ENCODE measurements around the gene TCF12.
A peak's percentile ranks its signal among the peaks of the same experiment; 100 is the strongest.

TCF12 gene

GRCh38 chr15:57048930-57049549 is 130.6 kb downstream of the TCF12 start:
- DNase-seq (ENCODE audit: low read depth) = no peak

DNA sequence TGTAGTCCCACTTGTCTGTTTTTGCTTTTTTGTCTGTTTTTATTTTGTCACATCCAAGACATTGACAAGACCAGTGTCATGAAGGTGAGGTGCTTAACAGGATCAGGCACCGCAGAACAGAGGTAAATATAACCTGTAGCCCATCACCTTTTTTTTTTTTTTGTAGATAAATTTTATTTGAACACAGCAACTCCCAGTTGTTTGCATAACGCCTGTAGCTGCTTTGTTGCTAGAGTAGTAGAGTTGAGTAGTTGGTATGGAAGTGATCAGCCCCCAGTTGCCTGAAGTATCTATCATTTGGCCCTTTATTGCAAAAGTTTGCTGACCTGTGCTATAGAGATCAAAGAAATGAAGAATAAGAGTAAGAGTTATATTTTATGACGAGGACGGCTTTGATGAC is 135.0 kb downstream of the TCF12 start:
- DNase-seq (ENCODE audit: low read depth) = no peak

GRCh38 chr15:57054204-57054750 is 135.8 kb downstream of the TCF12 start:
- DNase-seq (ENCODE audit: low read depth) = no peak

DNA sequence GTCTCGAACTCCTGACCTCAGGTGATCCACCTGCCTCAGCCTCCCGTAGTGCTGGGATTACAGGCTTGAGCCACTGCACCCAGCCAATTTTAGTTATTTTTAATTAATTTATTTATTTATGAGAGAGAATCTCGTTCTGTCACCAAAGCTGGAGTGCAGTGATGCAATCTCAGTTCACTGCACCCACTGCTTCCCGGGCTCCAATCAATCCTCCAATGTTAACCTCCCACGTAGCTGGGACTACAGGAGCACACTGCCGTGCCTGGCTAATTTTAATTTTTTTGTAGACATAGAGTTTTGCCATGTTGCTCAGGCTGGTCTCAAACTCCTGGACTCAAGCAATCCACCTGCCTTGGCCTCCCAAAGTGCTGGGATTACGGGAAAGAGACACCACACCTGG is 137.9 kb downstream of the TCF12 start:
- DNase-seq (ENCODE audit: low read depth) = no peak

GRCh38 chr15:57057134-57057930 is 138.9 kb downstream of the TCF12 start:
- DNase-seq (ENCODE audit: low read depth) = no peak

GRCh38 chr15:57059026-57059660 is 140.7 kb downstream of the TCF12 start:
- DNase-seq (ENCODE audit: low read depth) = no peak

- peak; percentile 34 for DNase-seq (ENCODE audit: low read depth)
These were observed 142.4 kb downstream of the TCF12 start for GRCh38 chr15:57060799-57061198.

- DNase-seq (ENCODE audit: low read depth) = no peak
These were observed 142.8 kb downstream of the TCF12 start for GRCh38 chr15:57061281-57061680.

GRCh38 chr15:57061696-57062095 is 143.3 kb downstream of the TCF12 start:
- DNase-seq (ENCODE audit: low read depth) = no peak

DNA sequence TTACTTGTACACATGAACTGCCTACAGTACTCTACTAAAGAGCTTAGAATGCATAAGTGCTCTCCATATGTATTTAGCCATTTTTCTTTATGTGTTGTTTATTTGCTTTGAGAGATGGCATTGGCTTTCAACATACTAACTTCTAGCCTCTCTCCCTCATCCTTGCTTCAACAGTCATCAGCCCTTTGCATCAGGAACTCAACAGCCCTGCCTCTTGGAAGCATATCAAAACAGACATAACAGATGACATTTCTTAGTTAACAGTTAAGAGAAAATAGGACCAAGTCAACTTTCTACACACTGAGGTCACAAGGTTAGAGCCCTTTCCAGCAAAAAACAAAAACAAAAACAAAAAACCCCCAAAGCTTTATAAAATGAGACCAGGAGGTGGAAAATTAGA is 145.6 kb downstream of the TCF12 start:
- DNase-seq (ENCODE audit: low read depth) = no peak

GRCh38 chr15:57069423-57069822 is 151.0 kb downstream of the TCF12 start:
- DNase-seq (ENCODE audit: low read depth) = no peak

- DNase-seq (ENCODE audit: low read depth) = no peak
These were observed 152.2 kb downstream of the TCF12 start for GRCh38 chr15:57070674-57071073.

DNA sequence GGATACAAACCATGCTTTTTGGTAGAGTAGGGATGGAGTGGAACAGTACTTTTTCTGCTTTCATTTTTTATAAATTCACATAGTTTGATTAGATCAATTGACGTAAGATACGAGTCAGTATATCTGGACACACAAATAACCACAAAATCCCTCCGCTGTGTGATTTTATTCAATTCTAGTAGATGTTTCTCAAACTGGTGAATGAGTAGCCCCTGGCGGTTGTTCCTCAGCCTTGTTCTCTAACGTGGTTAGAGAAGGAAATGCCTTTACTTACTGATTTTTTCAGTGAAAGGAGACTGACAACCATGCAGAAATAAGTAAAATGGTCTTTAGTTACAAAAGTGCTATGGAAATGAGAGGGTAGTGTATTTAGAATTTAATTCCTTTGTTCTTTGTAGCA is 161.0 kb downstream of the TCF12 start:
- peak; percentile 33 for DNase-seq (ENCODE audit: low read depth)

DNA sequence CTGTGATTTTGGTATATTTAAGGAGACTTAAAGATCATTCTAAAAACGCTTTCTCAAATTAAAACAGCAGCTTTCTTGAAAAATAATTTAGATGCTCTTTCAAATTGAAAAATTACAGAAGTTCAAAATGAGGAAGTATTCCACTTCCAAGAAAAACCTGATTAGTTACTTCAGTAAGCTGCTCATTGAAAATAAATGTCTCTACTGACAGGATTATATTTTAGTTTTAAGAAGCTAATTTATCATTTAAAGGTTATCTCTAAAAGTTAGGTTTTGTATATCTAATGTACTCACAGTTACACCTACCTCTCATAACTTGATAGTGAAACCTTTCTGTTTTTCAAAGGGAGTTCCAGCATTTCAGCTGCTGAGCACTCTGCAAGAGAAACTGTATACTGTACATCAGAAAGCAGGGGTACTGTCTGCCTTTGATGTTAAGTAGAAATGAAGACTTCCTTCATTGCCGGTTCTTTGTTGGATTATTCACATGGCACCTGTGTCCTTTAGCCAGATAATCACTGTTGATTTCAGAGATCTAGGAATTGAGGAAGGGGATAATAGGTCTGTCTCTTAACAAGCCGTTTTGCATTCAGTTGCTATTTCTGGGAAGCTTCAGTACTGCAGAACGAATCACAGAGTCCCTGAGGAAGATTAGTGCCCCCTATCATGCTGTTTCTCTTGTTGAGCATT is 161.6 kb downstream of the TCF12 start:
- DNase-seq (ENCODE audit: low read depth) = no peak

DNA sequence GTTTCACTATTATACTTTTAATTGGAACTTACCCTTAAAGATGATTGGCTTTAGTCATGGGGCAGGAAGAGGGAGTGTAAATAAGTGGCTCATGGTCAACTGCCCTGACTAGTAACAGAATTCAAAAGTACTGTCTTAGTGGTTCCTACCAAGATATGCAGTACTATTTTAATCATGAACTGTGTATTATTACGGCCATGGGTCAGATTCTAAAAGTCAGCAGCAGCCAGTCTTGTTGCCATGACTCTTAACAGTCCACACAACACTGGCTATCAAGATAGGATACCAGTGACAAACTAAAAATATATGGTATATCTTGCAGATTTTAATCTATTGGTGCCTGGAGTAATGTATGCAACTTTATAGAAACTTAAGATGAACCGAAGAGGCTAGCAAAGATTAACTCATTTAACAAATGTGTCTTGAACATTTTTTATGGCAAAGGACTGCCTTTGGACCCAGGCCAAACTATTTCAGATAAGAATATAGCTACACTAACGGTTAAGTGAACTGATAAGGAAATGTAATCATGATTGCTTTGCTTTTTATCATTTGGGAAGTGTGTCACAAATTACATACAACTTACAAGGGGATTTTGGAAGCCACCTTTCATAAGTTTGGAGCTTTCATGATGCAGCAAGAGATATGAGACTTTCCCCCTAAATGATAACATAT is 163.7 kb downstream of the TCF12 start:
- peak; percentile 67 for DNase-seq (ENCODE audit: low read depth)

- DNase-seq (ENCODE audit: low read depth) = no peak
These were observed 165.7 kb downstream of the TCF12 start for GRCh38 chr15:57084192-57084591.

DNA sequence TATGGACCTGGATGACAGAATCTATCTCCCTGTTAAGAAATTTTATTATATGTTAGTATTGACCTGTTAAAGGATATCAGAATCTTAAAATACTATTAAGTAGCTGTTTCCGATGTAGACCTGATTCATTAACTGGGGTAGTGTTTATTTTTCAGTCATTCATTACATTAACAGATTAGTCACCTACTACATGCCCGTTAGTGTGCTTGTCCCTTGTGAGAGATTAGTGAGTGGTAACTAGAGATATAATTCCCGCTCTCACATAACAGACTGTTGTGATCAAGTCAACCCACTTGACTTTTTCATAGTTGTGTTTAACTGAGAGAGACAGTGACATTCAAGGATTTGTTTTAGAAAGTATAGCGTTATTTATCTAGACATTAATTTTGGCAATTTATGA is 166.8 kb downstream of the TCF12 start:
- DNase-seq (ENCODE audit: low read depth) = no peak

DNA sequence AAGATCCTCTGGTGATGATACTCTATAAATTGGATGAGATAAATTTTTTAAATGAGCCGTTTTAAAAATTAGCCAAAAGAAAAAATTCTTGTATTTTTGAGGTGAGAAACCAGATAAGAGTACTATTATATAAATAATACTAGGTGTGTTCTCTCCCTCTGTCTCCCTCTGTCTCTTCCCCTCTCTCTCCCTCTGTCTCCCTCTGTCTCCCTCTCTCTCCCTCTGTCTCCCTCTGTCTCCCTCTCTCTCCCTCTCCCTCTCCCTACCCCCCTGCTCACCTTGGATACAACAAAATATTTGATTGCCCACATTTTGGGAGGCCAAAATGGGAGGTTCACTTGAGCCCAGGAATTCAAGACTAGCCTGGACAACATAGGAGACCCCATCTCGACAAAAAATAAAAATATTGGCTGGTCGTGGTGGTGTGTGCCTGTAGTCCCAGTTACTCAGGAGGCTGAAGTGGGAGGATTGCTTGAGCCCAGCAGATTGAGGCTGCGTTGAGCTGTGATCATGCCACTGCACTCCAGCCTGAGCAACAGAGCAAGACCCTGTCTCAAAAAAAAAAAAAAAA is 168.5 kb downstream of the TCF12 start:
- no peak for DNase-seq (ENCODE audit: low read depth)

GRCh38 chr15:57089815-57090495 is 171.5 kb downstream of the TCF12 start:
- no peak for DNase-seq (ENCODE audit: low read depth)

DNA sequence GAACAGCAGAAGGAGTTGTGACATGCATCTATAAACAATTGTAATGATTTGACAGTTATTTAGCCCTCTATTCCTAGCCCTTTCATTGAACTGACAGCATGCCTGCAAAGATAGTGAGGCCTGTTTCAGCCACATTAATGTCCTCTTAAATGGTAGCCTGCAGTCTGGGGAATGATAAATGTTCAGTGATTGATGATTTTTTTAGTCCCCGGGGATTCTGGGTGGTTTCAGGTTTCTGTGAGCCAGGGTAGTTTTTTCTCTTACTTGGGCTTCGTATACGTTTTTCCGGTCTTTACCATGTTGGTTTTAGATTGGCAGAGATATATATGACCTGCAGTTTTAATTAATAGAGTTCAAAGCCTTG is 172.0 kb downstream of the TCF12 start:
- DNase-seq (ENCODE audit: low read depth) = no peak

DNA sequence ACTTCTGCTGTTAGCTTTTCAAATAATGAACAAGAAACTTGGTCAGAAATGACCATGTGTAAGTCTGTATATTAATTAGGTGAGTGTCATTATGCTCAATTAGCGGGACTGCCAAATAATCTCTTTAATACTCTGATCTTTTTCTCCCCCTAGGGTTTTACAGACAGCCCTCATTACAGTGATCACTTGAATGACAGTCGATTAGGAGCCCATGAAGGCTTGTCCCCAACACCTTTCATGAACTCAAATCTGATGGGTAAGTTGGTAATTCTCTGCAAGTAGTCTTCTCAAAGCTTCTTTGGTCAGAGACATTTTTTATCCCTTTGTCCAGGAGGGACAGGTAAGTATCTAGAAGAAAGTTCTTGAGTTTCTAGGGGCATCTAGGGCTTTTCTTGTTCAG is 173.2 kb downstream of the TCF12 start:
- no peak for DNase-seq (ENCODE audit: low read depth)
